Gastroesophageal sphincter (tissue), 3 donors: ENCODE data around the gene ARID1B.

Source experiments
- EP300 ChIP-seq: sonication (generic); formaldehyde crosslinking; IDR thresholded peaks from one replicate; pipeline ENCODE4 v1.6.1; 2017; ENCODE audit warnings: antibody characterized with exemption, mild to moderate bottlenecking
- POLR2A ChIP-seq, 2 donors: fragments of 450-650 bp; IDR thresholded peaks; one replicate each; pipeline ENCODE4 v1.6.1; 2017; ENCODE audit warnings: antibody characterized with exemption in 2 of 2, mild to moderate bottlenecking in 2 of 2, moderate library complexity in 1 of 2
- POLR2AphosphoS5 ChIP-seq: sonication (generic); formaldehyde crosslinking; IDR thresholded peaks from one replicate; pipeline ENCODE4 v1.6.1; 2017; ENCODE audit warnings: antibody characterized with exemption
- TF ChIP-seq, protein P1 (sequence below), 4 experiments: fragments of 200-600 bp in 2 of 4; fragments of 450-650 bp in 2 of 4; sonication (generic) in 1 of 4; IDR thresholded peaks; one replicate each; pipeline ENCODE4 v1.5.1; 2017 to 2019; ENCODE audit warnings: antibody characterized with exemption in 4 of 4, mild to moderate bottlenecking in 2 of 4, moderate library complexity in 2 of 4

DNA sequence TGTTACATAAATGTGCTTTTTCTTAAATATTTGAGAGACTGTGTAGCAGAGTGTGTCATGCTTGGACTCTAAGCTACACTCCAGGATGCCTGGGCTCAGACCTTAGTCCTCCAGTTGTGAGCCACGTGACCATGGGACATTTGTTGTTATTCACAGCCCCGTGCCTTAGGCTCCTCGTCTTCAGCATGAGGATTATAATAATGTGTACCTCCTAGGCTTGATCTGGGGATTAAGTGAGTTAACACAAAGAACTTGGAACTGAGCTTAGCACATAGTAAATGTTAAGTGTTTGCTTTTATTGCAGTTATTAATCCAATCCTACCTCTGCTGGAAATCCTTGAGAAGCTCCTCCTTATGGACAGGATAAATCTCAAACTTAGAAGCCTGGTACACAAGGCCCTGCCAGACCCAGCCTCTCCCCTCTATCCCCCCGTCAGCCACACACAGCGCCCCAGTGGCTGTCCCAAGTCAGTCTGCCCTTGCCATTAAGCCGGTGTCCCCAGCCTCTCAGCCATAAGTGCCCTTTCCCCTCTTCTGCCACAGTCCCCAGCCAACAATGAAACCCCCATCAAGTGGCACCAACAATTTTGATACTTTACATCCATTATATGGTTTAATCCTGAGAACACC lies 368.6 kb downstream of the ARID1B start:
- TF ChIP-seq, protein P1, sequence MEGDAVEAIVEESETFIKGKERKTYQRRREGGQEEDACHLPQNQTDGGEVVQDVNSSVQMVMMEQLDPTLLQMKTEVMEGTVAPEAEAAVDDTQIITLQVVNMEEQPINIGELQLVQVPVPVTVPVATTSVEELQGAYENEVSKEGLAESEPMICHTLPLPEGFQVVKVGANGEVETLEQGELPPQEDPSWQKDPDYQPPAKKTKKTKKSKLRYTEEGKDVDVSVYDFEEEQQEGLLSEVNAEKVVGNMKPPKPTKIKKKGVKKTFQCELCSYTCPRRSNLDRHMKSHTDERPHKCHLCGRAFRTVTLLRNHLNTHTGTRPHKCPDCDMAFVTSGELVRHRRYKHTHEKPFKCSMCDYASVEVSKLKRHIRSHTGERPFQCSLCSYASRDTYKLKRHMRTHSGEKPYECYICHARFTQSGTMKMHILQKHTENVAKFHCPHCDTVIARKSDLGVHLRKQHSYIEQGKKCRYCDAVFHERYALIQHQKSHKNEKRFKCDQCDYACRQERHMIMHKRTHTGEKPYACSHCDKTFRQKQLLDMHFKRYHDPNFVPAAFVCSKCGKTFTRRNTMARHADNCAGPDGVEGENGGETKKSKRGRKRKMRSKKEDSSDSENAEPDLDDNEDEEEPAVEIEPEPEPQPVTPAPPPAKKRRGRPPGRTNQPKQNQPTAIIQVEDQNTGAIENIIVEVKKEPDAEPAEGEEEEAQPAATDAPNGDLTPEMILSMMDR (IDR thresholded peaks at IDR 0.05): no peak
- no peak for TF ChIP-seq POLR2AphosphoS5
- no peak for TF ChIP-seq POLR2A (IDR thresholded peaks at IDR 0.05)
- no peak for TF ChIP-seq EP300
